Fibroblast of mammary gland (primary cell): Measurements from ENCODE around the gene SNAP25.

Experiments
- DNase-seq: peaks from one replicate; pipeline ENCODE4 v3.0.0-alpha.2; 2010; ENCODE audit warnings: low read depth
- H3K4me3 ChIP-seq: 2 replicates; pipeline ENCODE4 v1.5.1; 2011; ENCODE audit warnings: low read depth, mild to moderate bottlenecking, low read length, moderate library complexity; ENCODE audit not compliant: control insufficient read depth
- TF ChIP-seq, protein P1 (sequence below): conservative IDR thresholded peaks from 2 replicates; pipeline ENCODE4 v1.5.1; 2011; ENCODE audit warnings: low read depth, low read length, inconsistent platforms; ENCODE audit not compliant: control insufficient read depth, insufficient read depth

SNAP25 gene

DNA sequence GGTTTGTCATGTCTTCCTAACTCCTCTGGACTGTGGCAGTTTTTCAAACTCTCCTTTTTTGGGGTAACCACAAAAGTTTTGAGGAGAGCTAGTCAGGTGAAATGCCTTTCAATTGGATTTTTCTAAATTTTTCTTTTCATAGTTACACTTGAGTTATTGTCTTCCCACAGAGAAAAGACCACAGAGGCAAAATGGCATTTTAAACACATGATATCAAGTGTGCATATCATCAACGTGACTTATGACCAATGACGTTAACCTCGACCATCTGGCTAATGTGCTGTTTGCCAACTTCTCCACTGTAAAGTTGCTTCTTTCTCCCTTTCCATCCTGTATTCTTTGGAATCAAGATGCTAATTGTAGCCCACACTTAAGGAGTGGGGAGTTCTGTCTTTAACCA, 41.3 kb upstream of the SNAP25 start:
- TF ChIP-seq, protein P1, sequence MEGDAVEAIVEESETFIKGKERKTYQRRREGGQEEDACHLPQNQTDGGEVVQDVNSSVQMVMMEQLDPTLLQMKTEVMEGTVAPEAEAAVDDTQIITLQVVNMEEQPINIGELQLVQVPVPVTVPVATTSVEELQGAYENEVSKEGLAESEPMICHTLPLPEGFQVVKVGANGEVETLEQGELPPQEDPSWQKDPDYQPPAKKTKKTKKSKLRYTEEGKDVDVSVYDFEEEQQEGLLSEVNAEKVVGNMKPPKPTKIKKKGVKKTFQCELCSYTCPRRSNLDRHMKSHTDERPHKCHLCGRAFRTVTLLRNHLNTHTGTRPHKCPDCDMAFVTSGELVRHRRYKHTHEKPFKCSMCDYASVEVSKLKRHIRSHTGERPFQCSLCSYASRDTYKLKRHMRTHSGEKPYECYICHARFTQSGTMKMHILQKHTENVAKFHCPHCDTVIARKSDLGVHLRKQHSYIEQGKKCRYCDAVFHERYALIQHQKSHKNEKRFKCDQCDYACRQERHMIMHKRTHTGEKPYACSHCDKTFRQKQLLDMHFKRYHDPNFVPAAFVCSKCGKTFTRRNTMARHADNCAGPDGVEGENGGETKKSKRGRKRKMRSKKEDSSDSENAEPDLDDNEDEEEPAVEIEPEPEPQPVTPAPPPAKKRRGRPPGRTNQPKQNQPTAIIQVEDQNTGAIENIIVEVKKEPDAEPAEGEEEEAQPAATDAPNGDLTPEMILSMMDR = no peak
- H3K4me3 ChIP-seq = no peak overlapping the region
- DNase-seq = peak; percentile 62

DNA sequence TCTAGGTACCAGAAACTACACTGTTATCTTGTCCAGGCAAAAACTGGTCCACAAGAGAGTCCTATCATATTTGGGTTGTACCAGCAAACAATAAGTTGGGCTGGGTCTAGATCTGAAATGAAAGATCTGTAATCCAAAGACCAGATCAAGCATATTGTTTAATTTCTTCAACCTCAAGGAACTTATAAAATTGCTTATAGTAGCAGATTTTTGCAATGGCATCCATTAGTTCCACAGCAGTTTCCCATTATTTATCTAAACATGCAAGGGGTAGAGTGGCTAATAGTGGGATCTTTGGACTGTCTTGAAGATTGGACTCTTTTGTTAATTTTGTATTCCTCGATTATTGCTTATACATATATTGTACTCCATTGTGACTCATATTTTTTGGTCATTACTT, 40.5 kb upstream of the SNAP25 start:
- TF ChIP-seq, protein P1 = no peak
- no peak overlapping the region for H3K4me3 ChIP-seq
- no peak for DNase-seq

DNA sequence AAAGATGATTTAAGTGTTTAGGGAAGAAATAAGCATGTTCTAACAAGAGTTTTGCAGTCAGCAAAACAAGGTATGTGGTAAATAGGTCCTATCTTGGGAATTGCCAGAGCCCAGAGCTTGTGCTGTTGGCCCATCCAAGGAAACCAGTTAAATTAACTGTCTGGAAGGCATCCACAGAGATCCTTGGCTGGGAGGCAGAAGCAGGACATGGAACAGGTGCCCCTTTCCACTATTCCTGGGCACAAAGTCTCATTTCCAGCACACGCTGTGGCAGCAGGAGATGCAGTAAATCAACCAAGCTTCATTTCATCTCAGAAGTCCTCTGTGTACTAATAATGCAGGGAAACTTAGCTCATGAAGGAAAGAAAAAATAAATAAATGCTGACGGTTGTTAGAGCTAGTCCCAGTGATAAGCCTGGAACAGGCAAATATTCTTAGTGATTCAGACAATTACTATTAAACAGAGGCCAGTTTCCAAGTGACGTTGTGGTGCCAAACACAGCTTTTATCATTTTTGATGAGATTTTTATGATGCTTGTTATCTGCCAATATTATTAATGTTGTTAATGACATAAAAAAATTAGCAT, 39.8 kb upstream of the SNAP25 start:
- TF ChIP-seq, protein P1 = no peak
- no peak overlapping the region for H3K4me3 ChIP-seq
- no peak for DNase-seq

DNA sequence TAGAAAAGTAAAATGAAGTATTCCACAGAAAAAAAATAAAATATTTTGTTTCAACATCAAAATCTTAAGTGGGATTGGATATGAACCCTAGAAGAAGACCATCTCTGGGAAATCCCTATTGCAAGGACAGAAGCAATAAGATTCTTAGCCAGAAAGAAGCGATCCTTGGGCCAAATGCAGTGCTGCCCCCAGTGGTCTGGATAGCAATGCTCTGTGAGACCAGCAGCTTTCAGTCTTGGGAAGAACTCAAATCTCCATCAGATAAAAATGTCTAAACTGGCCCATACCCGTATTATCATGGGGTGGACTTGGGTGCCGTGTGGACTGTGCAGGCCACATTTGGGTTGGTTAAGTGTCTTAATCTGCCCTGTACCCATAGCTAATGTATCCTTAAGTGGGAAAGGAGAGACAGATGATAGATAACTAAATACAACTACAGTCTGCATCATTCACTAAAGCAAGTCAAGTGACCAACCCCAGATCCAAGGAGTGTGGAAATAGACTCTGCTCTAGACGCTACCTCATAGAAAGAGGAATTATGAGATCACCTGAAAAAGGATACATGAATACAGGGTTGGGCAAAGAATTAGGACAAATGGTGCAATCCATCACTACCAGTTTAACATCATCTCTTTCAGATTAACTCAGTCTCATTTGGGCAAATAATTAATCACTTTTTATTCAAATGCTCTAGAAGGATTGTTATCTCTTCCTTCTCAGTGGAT, 38.9 kb upstream of the SNAP25 start:
- peak; percentile 22 for DNase-seq
- TF ChIP-seq, protein P1 = peak; percentile 52
- no peak overlapping the region for H3K4me3 ChIP-seq

DNA sequence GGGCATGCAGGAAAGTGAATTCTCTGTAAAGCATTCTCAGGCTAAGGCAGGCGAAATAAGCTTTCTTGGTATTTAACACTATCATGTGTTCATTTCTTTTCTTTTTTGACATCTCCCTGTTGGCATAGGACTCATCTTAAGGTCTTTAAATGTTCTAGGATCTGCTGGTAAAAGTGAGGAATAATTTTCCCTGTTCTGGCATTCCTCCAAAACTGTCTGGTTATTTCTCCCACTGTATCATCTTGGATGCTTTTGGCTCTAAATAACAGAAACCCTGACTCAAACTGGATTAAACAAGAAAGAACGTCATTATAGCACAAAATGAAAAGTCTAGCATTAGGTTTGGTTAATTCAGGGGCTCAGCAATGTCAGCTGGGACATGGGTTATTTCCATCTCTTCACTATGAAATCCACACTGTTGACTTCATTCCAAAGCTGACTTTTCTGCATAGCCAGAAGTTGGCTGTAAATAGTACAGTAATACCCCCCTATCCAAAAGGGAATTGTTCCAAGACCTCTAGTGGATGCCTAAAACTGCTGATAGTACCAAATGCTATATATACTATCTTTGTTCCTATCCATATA, 37.9 kb upstream of the SNAP25 start:
- TF ChIP-seq, protein P1 = no peak

DNA sequence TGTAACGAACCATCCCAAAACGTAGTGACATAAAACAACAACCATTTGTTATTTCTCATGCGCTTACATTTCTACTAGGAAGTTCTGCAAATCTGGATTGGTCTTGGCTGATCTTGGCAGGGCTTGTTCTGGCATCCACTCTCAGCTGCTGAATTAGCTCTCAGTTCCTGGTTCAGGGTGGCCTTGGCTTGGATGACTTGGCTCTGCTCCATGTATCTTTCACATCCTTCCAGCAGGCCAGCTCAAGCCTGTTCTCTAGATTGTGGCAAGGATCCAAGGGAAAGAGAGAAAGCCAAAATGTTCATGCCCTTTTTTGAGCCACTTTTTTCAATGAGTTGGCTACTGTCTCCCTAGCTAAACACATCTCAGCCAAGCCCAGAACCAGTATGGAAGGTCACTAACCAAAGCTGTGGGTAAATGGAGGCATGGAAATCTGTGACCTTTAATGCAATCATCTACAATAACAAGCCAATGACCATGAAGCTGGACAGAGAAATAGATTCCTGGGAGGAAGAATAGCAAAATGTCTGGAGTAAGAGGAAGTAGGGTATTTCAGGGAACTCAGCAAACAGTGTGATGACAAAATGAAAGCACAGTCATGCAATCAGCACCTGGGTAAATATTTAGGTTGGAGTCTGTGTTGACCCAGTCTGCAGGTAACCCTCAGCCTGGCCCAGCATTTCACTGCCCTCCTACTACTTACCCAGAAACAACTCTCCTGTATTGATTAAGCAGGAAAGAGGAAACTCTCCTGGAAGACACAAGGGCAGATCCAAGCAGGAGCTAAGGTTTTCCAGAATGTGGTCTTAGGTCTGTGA, 32.7 kb upstream of the SNAP25 start:
- no peak overlapping the region for H3K4me3 ChIP-seq
- TF ChIP-seq, protein P1 = no peak
- DNase-seq = peak; percentile 39

More for the DNA sequence above, 37.9 kb upstream of the SNAP25 start:
- H3K4me3 ChIP-seq = no peak overlapping the region
- DNase-seq = peak; percentile 15
